GM21360 (cell line): Measurements from ENCODE around the gene ZBTB33.

ENCODE experiments used
- ATAC-seq: cut with Tn5 transposase; IDR thresholded peaks from one replicate; pipeline ENCODE4 v1.9.1; 2021; ENCODE audit warnings: mild to moderate bottlenecking, moderate library complexity; ENCODE audit not compliant: unreplicated experiment

The ZBTB33 gene, protein sequence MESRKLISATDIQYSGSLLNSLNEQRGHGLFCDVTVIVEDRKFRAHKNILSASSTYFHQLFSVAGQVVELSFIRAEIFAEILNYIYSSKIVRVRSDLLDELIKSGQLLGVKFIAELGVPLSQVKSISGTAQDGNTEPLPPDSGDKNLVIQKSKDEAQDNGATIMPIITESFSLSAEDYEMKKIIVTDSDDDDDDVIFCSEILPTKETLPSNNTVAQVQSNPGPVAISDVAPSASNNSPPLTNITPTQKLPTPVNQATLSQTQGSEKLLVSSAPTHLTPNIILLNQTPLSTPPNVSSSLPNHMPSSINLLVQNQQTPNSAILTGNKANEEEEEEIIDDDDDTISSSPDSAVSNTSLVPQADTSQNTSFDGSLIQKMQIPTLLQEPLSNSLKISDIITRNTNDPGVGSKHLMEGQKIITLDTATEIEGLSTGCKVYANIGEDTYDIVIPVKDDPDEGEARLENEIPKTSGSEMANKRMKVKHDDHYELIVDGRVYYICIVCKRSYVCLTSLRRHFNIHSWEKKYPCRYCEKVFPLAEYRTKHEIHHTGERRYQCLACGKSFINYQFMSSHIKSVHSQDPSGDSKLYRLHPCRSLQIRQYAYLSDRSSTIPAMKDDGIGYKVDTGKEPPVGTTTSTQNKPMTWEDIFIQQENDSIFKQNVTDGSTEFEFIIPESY

DNA sequence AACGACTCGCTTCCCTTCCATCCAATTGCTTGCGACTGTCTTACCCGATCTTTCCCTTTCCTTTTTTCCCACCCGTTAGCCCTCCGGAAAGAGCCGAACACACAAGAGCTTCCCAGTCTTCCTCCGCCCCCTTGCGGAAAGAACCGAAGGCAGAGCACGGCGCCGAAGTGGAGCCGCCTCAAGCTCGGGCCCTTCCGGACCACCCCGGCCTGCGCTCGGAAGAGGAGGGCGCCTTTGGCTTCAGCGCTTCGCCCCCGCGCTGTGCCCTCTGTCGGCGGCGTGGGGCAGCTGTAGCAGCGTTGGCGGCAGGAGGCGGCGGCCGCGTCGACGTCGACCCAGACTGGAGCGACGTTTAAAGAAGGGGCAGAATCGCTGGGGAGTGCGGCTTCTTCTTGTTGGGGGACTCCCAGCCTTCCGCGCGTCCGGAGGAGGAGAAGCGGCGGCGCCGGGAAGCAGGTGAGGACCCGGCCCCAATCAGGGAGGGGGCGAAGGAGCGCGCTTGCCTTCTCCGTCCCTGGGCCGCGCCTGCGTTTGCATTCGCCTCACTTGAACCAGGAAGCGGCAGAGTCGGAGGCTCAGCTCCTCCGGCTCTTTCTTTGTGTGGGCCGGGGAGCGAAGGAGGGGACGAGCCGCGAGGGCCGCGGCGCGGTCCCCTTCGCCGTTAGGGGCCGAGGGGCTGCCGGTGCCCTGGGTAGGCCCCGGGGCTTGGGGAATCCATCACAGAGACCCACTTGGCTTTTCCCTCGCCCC lies at the start of gene ZBTB33:
ZBTB33 (plus strand) TSS at position 291 of the 750 bp plus-strand sequence. CDS start 2,604 bp downstream, outside the sequence.
- ATAC-seq = peak; percentile 98

DNA sequence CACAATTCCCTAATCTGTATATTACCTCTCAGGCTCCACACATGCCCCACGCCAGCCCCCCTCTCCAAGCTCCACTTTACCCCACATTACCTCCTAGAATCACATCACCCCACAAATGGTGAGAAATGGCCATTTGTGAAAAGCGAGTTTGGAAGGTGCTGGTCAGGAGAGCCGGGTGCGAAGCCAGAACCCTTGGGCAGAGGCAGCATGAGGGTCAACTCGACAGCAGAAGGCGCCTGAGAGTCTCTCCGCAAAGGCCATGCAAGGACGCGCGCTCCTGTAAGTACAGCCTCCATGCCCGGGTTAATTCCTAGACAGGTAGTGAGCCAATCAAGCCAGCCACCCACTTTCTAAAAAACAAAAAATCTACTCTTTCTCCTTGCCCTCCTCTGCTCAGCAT lies 49.8 kb upstream of the ZBTB33 start:
- ATAC-seq = no peak

DNA sequence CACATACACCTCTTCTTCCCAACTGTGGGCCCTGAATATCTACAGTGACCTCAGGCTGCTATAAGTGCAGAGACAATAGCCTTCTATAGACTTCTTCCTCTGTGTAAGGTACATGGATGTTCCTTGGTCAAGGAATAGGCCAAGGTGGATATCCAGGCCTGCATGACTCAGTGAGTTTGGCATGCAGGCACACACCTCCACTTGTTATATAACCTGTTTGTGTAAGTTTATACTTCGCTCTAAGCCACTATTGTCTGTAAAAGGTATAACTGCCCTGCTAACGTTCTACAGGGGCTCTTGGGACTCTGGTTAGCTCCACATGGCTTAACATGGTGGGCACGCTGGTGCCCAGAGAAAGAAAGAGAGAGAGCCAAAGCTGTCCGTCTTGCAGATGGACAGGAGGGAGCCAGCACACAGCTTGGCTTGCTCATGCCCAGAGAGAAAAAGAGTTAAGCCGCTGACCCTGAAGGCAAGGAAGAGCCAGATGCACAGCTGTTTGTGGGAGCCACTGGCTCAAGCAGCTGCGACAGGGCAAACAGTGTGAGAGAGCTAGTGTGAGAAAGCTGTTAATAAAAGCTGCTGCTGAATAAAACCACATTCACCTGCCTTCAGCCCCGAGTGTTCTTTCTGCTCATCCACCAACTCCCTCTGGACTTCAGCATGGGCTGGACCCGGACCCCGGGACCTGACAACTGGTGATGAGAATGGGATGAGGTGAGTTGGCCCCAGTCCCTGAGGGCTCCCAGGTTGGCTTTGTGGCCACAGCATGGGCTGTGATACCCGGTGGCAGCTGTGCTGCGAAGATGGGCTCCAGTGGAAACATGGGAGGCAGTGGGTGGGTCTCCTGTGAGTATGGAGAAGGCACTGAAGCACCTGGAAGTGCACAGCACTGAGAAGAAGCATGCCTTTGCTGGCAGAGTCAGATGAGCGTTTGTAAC lies 44.5 kb upstream of the ZBTB33 start:
- no peak for ATAC-seq

DNA sequence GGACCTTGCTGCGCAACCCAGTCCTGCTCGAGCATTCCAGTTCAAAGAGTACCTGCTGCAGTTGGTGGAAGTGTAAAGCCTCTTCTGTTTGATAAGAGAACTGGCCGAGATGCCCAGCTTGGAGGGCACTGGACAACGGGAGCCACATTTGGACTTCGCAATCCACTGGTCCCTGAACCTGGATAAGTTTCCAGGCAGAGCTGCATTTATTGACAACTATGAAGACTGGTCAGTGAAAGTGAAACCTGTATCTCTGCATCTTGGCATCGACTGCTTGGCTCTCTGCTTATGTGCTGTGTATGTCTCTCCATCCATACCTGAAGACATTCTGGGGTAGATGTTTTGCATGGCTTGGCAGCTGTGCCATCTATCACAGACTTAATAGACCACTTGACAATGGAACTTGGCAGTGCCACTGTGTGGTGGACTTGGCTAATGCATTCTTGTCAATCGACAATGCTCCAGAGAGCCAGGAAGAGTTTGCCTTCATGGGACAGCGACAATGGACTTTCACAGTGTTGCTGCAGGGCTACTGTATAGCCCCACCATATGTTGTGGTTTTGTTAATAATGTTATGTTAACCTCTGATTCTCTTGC lies 43.5 kb upstream of the ZBTB33 start:
- ATAC-seq = no peak

DNA sequence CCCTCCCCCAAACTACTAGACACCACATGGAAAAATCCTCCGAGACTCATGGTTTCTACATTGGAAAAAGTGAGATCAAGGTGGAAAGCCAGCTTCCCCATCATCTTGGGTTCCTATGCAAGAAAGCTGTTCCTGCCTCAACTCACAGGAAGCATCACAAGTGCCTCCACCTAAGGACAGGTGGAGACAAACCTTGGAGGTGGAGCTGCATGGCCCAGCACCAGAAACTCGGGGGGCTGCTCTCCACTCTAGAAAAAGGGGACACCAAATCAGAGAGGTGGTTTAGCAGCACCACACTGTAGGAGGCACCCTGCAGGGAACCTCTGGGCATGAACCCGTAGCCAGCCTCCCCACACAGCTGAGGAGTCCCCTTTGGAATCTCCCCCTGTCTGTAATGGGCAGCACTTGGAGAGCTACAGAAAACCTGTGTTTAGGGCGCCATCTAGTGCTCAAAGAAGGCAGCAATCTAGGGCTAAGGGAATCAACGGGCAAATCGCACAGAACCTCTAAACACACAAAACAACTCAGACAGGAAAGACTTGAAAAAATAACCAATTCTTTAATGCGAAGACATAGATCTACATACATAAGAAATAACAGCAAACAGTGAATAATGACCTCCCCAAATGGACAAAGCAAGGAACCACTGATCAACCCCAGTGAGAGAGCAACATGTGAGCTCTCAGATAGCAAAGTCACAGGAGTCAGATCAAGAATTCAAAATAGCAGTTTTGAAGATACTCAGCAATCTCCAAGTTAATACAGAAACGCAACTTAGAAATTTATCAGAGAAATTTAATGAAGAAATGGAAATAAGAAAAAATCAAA lies 37.0 kb upstream of the ZBTB33 start:
- ATAC-seq = peak; percentile 66

DNA sequence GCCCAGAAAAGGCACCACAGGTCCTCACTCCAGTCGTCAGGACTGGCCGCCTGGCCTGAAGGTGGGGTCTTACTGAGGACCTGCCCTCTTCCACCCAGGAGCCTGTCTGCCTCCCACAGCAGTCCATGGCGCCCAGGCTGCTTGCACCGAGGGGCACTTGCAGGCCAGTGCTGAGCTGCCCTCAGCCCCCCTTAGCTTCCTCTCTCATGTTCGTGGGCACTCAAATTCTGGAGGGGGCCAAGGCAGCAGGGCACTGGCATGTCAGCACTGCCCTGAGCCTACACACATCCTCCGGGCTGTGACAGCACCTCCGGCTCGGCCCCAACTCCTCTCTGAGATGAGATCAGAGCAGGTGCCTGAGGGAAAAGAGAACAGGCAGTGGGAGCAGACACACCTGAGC lies 27.2 kb upstream of the ZBTB33 start:
- ATAC-seq = no peak

DNA sequence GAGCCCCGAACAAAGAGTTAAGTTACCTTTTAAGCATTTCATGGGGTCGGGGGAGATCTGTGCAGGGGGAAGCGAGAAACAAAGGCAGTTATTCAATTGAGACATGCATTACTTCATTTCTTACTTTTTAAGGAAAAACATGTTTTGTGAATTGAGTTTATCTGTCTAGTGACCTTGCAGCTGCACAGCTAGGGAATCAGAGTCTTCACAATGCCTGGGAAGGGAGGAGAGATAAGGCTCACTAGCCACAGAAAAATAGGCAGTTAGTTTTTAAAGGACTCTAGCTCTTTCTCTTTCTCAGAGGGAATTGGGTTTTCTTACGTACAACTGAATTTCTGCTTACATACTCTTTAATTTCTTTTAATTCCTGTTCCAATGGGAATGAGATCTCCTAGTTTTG lies 26.2 kb upstream of the ZBTB33 start:
- no peak for ATAC-seq

DNA sequence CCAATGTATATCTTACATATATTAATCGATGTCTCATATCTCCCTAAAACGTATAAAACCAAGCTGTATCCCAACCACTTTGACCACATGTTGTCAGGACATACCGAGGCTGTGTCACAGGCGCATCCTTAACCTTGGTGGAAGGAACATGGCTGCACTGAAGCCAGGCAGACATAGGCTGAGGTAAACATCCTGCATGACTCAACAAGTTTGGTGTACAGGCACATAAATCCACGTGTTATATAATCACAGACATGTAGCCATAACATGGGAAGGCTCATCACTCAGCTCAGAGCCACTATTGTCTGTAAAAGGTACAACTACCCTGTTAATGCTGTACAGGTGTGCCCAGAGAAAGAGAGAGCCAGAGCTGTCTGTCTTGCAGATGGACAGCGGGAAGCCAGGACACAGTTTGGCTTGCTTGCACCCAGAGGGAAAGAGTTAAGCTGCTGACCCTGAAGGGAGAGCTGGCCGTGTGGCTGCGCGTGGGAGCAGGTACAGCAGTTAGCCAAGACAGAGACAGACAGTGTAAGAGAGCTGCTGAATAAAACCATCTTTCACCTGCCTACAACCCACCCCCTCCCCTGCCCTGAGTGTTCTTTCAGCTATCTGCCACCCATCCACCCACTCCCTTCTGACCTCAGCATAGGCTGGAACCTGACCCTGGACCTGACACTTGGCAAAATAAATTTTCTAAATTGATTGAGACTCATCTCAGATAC lies 22.3 kb upstream of the ZBTB33 start:
- no peak for ATAC-seq

DNA sequence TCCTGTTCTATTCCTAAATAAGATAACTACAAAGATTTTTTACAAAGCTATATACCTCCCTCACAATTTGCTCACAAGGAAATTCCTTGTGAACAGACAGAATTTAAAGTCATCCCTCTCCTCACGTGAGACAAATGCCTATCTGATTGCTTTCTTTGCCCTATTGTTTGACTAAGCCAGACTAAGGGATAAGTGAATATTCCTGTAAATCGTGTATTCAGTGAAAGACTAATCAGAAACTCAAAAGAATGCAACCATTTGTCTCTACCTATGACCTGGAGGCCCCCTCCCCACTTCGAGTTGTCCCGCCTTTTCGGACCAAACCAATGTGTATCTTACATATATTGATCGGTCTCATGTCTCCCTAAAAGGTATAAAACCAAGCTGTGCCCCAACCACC lies 15.3 kb upstream of the ZBTB33 start:
- ATAC-seq = no peak

DNA sequence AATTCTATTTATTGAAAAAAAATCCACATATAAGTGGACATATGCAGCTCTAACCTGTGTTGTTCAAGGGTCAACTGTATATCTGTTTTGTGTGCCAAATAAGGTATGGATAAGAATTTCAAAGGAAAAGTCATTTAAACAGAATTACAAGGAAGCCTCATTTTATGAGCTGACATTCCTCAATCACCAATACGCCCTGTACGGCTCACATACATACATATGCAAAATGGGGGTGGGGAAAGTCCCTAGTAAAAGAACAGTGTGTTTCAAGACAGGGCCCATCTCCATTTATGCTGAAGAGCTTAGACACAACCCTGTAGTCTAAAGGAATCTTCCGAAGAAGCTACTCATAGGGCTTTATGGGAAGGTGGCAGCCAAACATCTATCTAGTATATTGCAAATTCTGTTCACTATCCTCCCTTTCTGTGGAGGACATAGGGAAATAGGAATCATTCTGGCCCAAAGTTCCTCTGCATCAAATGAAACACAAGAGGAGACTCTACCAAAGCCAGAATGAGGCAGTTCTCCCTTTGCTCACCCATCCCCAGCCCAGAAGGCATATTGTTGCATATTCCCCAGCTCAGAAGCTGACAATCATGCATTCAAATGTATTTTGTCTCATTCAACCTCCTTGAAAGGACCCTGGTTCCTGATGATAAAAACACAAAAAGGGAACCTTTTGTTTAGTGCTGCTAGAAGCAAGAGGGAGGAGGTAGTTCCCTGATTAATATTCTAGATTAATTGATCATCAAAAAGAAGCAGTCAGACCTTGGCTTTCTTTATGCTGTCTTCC lies 13.7 kb upstream of the ZBTB33 start:
- no peak for ATAC-seq

DNA sequence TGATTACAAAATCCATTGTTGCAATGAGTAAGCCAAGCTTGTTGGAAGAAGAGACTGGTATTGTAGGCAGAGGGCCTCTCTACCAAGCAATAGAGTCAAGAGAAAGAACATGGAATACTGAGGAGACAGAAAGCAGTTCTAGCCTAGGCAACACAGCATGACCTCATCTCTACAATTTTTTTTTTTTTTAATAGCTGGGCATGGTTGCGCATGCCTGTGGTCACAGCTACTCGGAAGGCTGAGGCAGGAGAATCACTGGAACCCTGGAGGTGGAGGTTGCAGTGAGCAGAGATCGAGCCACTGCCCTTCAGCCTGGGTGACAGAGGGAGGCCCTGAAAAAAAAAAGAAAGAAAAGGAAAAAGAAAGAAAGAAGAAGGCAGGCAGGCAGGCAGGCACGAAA lies 11.7 kb upstream of the ZBTB33 start:
- ATAC-seq = no peak

DNA sequence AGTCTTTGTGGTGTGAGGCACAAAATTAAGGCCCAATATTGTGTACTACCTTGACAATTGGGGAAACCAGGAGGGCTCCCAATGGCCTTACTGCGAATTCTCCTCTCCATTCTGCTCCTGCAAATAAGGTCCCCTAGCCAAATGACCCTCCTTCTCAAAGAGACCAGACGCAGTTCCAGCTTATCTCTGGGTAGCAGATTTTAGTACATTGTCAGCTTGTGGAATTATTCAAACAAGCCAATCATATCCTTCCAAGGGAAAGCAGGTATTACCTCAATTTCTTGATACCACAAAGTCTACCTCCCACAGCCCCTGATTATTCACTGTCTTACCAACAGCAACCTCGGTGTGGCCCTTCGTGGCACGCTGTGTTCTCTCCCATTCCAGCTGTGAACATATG lies 7.8 kb upstream of the ZBTB33 start:
- no peak for ATAC-seq

DNA sequence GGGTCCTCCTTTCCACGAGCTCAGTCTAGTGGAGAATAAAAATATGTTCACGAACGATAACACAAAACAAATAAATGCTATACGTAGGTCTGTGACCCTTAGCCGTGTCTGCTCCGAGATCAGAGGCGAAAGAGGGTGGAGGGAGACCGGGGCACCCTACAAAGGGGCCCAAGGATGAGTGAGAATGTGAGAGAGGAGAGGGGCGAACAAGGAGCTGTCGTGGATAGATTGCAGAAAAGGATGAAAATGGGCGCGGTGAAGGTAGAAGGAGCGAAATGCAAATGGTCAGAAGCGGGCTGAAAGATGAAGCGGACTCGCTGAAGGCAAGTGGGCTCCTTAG lies 6.2 kb upstream of the ZBTB33 start:
- ATAC-seq = peak; percentile 22

DNA sequence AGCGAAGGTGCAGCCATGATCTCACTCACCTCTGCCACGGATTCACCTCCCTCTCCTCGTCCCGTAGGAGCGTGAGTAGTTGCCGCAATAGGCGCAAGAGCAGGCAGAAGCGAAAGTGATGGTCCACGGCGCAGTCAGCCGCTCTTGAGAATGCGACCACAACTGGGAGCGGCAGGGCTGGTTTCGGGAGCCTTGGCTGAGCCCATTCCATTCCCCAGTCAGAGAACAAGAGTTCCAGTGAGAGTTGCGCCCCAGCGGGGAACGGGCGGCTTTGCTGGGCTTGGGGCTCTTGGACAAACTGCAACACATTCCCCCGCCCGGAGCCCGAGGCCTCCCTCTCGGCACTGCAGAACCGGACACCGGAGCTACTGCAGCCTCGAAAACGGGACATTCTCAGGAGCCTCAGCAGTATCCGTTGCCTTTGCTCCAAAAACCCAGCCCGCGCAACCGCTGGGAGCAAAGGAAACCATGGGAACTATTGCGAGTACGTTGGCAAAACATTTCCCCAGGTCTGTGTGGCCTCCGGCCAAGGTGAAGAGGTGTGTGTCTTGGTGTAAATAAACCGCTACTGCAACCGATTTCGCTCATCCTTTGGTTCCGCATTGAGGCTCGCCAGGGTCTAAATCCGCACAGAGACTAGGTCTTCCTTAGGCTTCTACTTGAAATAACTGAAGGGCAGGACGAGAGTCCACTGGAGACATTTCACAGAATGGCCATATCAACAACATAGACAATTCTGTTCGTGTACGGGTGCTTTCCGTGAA lies 5.7 kb upstream of the ZBTB33 start:
- peak; percentile 59 for ATAC-seq

DNA sequence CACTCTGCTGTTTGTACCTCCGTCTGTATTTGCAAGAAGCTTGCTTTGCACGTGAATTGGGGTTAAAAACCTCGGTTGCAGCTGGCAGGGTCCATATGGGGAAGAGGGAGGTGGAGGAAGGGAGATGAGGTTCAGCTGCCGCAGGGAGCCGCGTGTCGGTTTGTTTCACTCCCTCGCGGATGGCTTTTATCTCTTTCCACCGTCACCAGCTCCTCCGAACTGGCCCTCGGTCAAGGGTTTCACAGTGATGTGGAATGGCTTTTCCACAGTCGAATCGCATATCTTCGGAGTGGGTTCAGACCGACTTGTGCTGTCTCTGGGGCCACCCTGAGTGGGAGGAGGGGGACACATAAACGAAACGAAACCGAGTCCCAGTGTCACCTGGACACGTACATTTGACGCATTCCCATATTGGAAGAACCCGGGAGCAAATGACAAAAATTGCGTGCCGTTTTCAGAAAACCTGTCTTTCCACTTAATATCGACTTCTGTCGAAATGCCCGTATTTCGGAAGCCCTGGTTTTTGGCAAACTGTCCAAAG lies 929 bp downstream of the ZBTB33 start:
- ATAC-seq = no peak

DNA sequence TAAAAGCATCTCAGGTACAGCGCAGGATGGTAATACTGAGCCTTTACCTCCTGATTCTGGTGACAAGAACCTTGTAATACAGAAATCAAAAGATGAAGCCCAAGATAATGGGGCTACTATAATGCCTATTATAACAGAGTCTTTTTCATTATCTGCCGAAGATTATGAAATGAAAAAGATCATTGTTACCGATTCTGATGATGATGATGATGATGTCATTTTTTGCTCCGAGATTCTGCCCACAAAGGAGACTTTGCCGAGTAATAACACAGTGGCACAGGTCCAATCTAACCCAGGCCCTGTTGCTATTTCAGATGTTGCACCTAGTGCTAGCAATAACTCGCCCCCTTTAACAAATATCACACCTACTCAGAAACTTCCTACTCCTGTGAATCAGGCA lies 3.2 kb downstream of the ZBTB33 start:
- no peak for ATAC-seq

DNA sequence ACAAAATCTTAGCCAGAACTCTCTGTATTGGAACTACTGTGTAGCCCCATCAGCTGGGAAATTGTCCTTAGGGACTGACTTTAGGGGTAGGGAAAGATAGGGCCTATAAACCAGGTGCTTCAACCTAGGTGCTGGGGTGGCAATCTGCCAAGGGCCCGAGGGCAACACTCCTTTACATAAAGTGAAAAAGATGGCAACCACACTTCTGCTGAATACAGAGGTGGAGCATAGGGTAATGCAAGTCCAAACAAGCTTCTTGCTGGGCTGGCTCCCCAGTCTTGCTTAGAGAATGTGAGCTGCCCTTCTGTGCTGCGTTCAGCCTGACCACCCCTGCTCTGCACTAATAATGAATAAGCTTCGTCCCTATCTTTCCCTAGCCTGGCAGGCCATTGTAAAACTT lies 9.8 kb downstream of the ZBTB33 start:
- ATAC-seq = no peak
